GM12878 (cell line): ENCODE measurements around the gene EHBP1L1. TPM values are rescaled to one million over a fixed set of nuclear protein-coding genes. Genes with fewer than 3 reads are reported as not detected.

ENCODE experiments used
- BCL3 ChIP-seq: IDR thresholded peaks from 2 replicates; pipeline ENCODE4 v1.6.1; 2011; ENCODE audit warnings: borderline replicate concordance, low read depth, mild to moderate bottlenecking, moderate library complexity, low read length; ENCODE audit not compliant: insufficient read depth, poor library complexity, severe bottlenecking
- BMI1 ChIP-seq: fragments of 450-650 bp; IDR thresholded peaks from 2 replicates; pipeline ENCODE4 v1.6.1; 2016; ENCODE audit warnings: mild to moderate bottlenecking, moderate library complexity, borderline replicate concordance
- CHD2 ChIP-seq: IDR thresholded peaks from 2 replicates; pipeline ENCODE4 v1.6.1; 2011; ENCODE audit warnings: low read depth, low read length, improper control_type of control experiment, borderline replicate concordance
- CUX1 ChIP-seq: IDR thresholded peaks from 2 replicates; pipeline ENCODE4 v1.6.1; 2012; ENCODE audit warnings: improper control_type of control experiment, low read depth, low read length; ENCODE audit not compliant: insufficient replicate concordance
- ETV6 ChIP-seq, 2 experiments: fragments of 450-650 bp in 1 of 2; IDR thresholded peaks in 1 of 2; conservative IDR thresholded peaks in 1 of 2; 2 replicates each; pipeline ENCODE4 v1.6.1; 2014; ENCODE audit warnings: antibody characterized with exemption in 1 of 2, borderline replicate concordance in 1 of 2, low read depth in 1 of 2, mild to moderate bottlenecking in 1 of 2, moderate library complexity in 1 of 2
- FOXM1 ChIP-seq: IDR thresholded peaks from 2 replicates; pipeline ENCODE4 v1.6.1; 2012; ENCODE audit warnings: low read depth, mild to moderate bottlenecking, inconsistent platforms, low read length, moderate library complexity
- KLF5 ChIP-seq: fragments of 450-650 bp; IDR thresholded peaks from 2 replicates; pipeline ENCODE4 v1.6.1; 2014; ENCODE audit warnings: mild to moderate bottlenecking; ENCODE audit not compliant: partially characterized antibody
- MLLT1 ChIP-seq: fragments of 450-650 bp; IDR thresholded peaks from 2 replicates; pipeline ENCODE4 v1.6.1; 2016; ENCODE audit warnings: mild to moderate bottlenecking
- NR2C2 ChIP-seq: IDR thresholded peaks from 2 replicates; pipeline ENCODE4 v1.6.1; 2011; ENCODE audit warnings: borderline replicate concordance, low read depth; ENCODE audit not compliant: control insufficient read depth, insufficient read length
- POLR2A ChIP-seq: IDR thresholded peaks from 2 replicates; pipeline ENCODE4 v1.6.1; 2011; ENCODE audit warnings: low read depth, mild to moderate bottlenecking, low read length
- RB1 ChIP-seq: fragments of 450-650 bp; formaldehyde crosslinking; IDR thresholded peaks from 2 replicates; pipeline ENCODE4 v1.6.1; 2017; ENCODE audit warnings: mild to moderate bottlenecking, borderline replicate concordance
- RBBP5 ChIP-seq: fragments of 200-600 bp; sonication (generic); conservative IDR thresholded peaks from 2 replicates; pipeline ENCODE4 v1.6.1; 2016
- SUPT20H ChIP-seq: IDR thresholded peaks from 2 replicates; pipeline ENCODE4 v1.6.1; 2011; ENCODE audit warnings: low read depth, mild to moderate bottlenecking, low read length, moderate library complexity, borderline replicate concordance; ENCODE audit not compliant: control insufficient read depth
- ZBED1 ChIP-seq: IDR thresholded peaks from 2 replicates; pipeline ENCODE4 v1.6.1; 2016; ENCODE audit warnings: borderline replicate concordance
- ZNF217 ChIP-seq: fragments of 450-650 bp; IDR thresholded peaks from 2 replicates; pipeline ENCODE4 v1.6.1; 2017; ENCODE audit warnings: antibody characterized with exemption, mild to moderate bottlenecking
- ZNF687 ChIP-seq: fragments of 450-650 bp; IDR thresholded peaks from 2 replicates; pipeline ENCODE4 v1.6.1; 2017; ENCODE audit warnings: mild to moderate bottlenecking, moderate library complexity
- polyA plus RNA-seq, 11 experiments: library from polyadenylated mRNA; depleted of rRNA in 4 of 11; unstranded in 6 of 11; stranded (reverse) in 5 of 11; fragments of >200 nt; fragmentation: Nextera tagmentation in 4 of 11; fragmentation: Illumina TruSeq in 1 of 11; extraction: Ambion mirVana in 4 of 11; extraction: Trizol in 1 of 11; gene quantifications; 1 replicate in 1 of 11; 2 replicates in 10 of 11; pipeline versions ENCODE4 v1.2.1 to v1.2.3, GENCODE V29; 2011 to 2016; ENCODE audit warnings: inconsistent platforms in 2 of 11, missing spikeins in 2 of 11, low read depth in 1 of 11
- total RNA-seq, 4 experiments: library from RNA; depleted of rRNA in 3 of 4; stranded (reverse); fragments of >200 nt in 3 of 4; fragmentation: Illumina TruSeq in 1 of 4; extraction: Trizol in 1 of 4; gene quantifications; 2 replicates each; pipeline versions ENCODE4 v1.2.1 to v1.2.3, GENCODE V29; 2013 to 2021

Gene EHBP1L1
- total and polyA plus RNA-seq, 10 of the 15 experiments (the other 5 are each of a cell fraction or from before 2014, with no cell fraction given), result 0.06 to 99.4 (median 32.7) TPM

GRCh38 chr11:65588199-65589054 is 12.6 kb downstream of the EHBP1L1 start (continued):
- no peak for TF ChIP-seq CUX1
- peak; percentile 7; the same call in 1 of the 2 replicates for TF ChIP-seq RB1
- peak; percentile 16 for TF ChIP-seq KLF5
- TF ChIP-seq NR2C2, result no peak
- peak; percentile 83 for TF ChIP-seq MLLT1
- TF ChIP-seq SUPT20H, result no peak
- TF ChIP-seq CHD2, result no peak; the same call in 1 of the 2 replicates
- TF ChIP-seq FOXM1, result peak; percentile 76; the same call in 1 of the 2 replicates
- peak; percentile 71; the same call in 1 of the 2 replicates for TF ChIP-seq ZNF217
- TF ChIP-seq RBBP5, result no peak
- peak; percentile 72 for TF ChIP-seq BCL3
- TF ChIP-seq ZNF687, result no peak; the same call in 1 of the 2 replicates
- peak; percentile 71 for TF ChIP-seq BMI1
- peak in 1 of 2 experiments; percentile 75; a peak in 2 of 4 replicates for TF ChIP-seq ETV6 (conservative IDR thresholded peaks at IDR 0.05 in 1 of 2, IDR thresholded peaks at IDR 0.05 in 1 of 2; ENCODE audit: borderline replicate concordance in 1 of 2, low read depth in 1 of 2)
- TF ChIP-seq POLR2A, result peak; percentile 71
- TF ChIP-seq ZBED1, result peak; percentile 77; the same call in 1 of the 2 replicates
